NCI-H146 (cell line): ENCODE measurements around the gene AAMP.
A peak's percentile ranks its signal among the peaks of the same experiment; 100 is the strongest.

Experiments used
- DNase-seq: peaks from one replicate; lab custom pipeline; 2025; lab: John Stamatoyannopoulos, UW

The AAMP gene

GRCh38 chr2:218293715-218294429, 23.9 kb upstream of the AAMP start:
- no peak for DNase-seq

- DNase-seq: no peak
These were observed 22.4 kb upstream of the AAMP start, which contains the start of gene TMBIM1 for GRCh38 chr2:218292048-218293014. Gene TMBIM1 (minus strand): TSS chr2:218292503. CDS start chr2:218282141, 10,362 bp downstream.

GRCh38 chr2:218291318-218292047, 21.5 kb upstream of the AAMP start:
- DNase-seq: no peak

GRCh38 chr2:218290316-218291261, 20.7 kb upstream of the AAMP start:
- DNase-seq: no peak

- DNase-seq: no peak
These were observed 19.8 kb upstream of the AAMP start for GRCh38 chr2:218289639-218290315.

- peak; percentile 24 for DNase-seq
These were observed 16.9 kb upstream of the AAMP start for GRCh38 chr2:218286570-218287459.

GRCh38 chr2:218285604-218286003, 15.7 kb upstream of the AAMP start:
- no peak for DNase-seq

- DNase-seq: no peak
These were observed 14.3 kb upstream of the AAMP start for GRCh38 chr2:218284106-218284811.

GRCh38 chr2:218282173-218282991, 12.4 kb upstream of the AAMP start:
- no peak for DNase-seq

GRCh38 chr2:218281449-218281848, 11.5 kb upstream of the AAMP start:
- DNase-seq: no peak

- DNase-seq: no peak
These were observed 10.4 kb upstream of the AAMP start for GRCh38 chr2:218280260-218280870.

GRCh38 chr2:218278531-218279360, 8.8 kb upstream of the AAMP start:
- no peak for DNase-seq

GRCh38 chr2:218277921-218278320, 8.0 kb upstream of the AAMP start:
- no peak for DNase-seq

GRCh38 chr2:218276986-218277755, 7.2 kb upstream of the AAMP start:
- no peak for DNase-seq

GRCh38 chr2:218275371-218276072, 5.6 kb upstream of the AAMP start:
- DNase-seq: no peak
